Measurements from ENCODE around the gene ASB13. TPM values are rescaled to one million over a fixed set of nuclear protein-coding genes. Genes with fewer than 3 reads are reported as not detected.

ASB13 gene

GRCh38 chr10:5589661-5590511 lies 76.5 kb downstream of the ASB13 start:
- Histone ChIP-seq H2AK5ac (ENCODE audit: low read depth, low read length) (peak overlapping the region; percentile 18), H4K91ac (ENCODE audit: low read depth, low read length, poor library complexity) (no peak overlapping the region), H3K23ac (ENCODE audit: low read depth, low read length, poor library complexity) (no peak overlapping the region), H3K18ac (ENCODE audit: low read length) (peak overlapping the region; percentile 69), H3K4me3 (ENCODE audit: low read length in 2 of 2) (no peak overlapping the region), H3K14ac (ENCODE audit: low read length) (no peak overlapping the region), H3K4me1 (ENCODE audit: control insufficient read depth in 2 of 2, insufficient read depth in 1 of 2, low read depth in 1 of 2, low read length in 2 of 2) (peaks cover 39 to 43% of the 10 kb centered on the region in 2 donors), H3K79me1 (ENCODE audit: low read depth, low read length) (no peaks in the 10 kb centered on the region), H3K4ac (ENCODE audit: low read length) (no peak overlapping the region), H4K8ac (ENCODE audit: low read depth, low read length) (no peak overlapping the region), H3K9me3 (replicated peaks in 1 of 2; ENCODE audit: control insufficient read depth in 2 of 2, insufficient read depth in 1 of 2, low read depth in 1 of 2, low read length in 2 of 2) (no peaks in the 10 kb centered on the region), H2AFZ (ENCODE audit: low read length) (peak overlapping the region; percentile 66), H2BK5ac (ENCODE audit: low read length) (no peak overlapping the region), H3K36me3 (replicated peaks in 1 of 2; ENCODE audit: control insufficient read depth in 2 of 2, insufficient read depth in 2 of 2, low read length in 2 of 2) (no peaks in the 10 kb centered on the region), H3K27ac (replicated peaks; ENCODE audit: low read length) (no peak overlapping the region), H2BK120ac (ENCODE audit: low read depth, low read length) (peak overlapping the region; percentile 51), H2BK15ac (ENCODE audit: low read length) (no peak overlapping the region), H3K27me3 (ENCODE audit: control insufficient read depth in 3 of 3, insufficient read depth in 3 of 3, low read depth in 1 of 3, low read length in 3 of 3) (no peaks in the 10 kb centered on the region), H2BK12ac (ENCODE audit: low read length) (no peak overlapping the region), H3K4me2 (ENCODE audit: insufficient read depth, low read length, poor library complexity, severe bottlenecking) (no peak overlapping the region), H3K9ac (ENCODE audit: low read depth, low read length, poor library complexity) (no peak overlapping the region)
- WGBS, 2 donors (ENCODE audit: extremely low coverage in 2 of 2, insufficient read length in 2 of 2, insufficient replicate concordance in 1 of 2) = no CpG with 5 or more reads among the region's 16 CpGs
- DNase-seq (ENCODE audit: low spot score) = no peak

- H3K79me1 ChIP-seq (ENCODE audit: low read depth, low read length) = no peaks in the 10 kb centered on the region
- H3K18ac ChIP-seq (ENCODE audit: low read length) = peak overlapping the region; percentile 62
- H3K4me2 ChIP-seq (ENCODE audit: insufficient read depth, low read length, poor library complexity, severe bottlenecking) = no peak overlapping the region
- H2BK12ac ChIP-seq (ENCODE audit: low read length) = no peak overlapping the region
- no peaks in the 10 kb centered on the region for H3K27me3 ChIP-seq (ENCODE audit: control insufficient read depth in 3 of 3, insufficient read depth in 3 of 3, low read depth in 1 of 3, low read length in 3 of 3)
- H3K9ac ChIP-seq (ENCODE audit: low read depth, low read length, poor library complexity) = no peak overlapping the region
- no peak overlapping the region for H2AFZ ChIP-seq (ENCODE audit: low read length)
- no peak overlapping the region for H2BK15ac ChIP-seq (ENCODE audit: low read length)
- no peak overlapping the region for H2BK5ac ChIP-seq (ENCODE audit: low read length)
- no peak overlapping the region for H3K4me3 ChIP-seq (ENCODE audit: low read length in 2 of 2)
- H3K27ac ChIP-seq (replicated peaks; ENCODE audit: low read length) = no peak overlapping the region
- peaks cover 33 to 42% of the 10 kb centered on the region in 2 donors for H3K4me1 ChIP-seq (ENCODE audit: control insufficient read depth in 2 of 2, insufficient read depth in 1 of 2, low read depth in 1 of 2, low read length in 2 of 2)
- H4K8ac ChIP-seq (ENCODE audit: low read depth, low read length) = no peak overlapping the region
- no peaks in the 10 kb centered on the region for H3K9me3 ChIP-seq (replicated peaks in 1 of 2; ENCODE audit: control insufficient read depth in 2 of 2, insufficient read depth in 1 of 2, low read depth in 1 of 2, low read length in 2 of 2)
- H3K4ac ChIP-seq (ENCODE audit: low read length) = no peak overlapping the region
- no CpG with 5 or more reads among the region's 14 CpGs for WGBS, 2 donors (ENCODE audit: extremely low coverage in 2 of 2, insufficient read length in 2 of 2, insufficient replicate concordance in 1 of 2)
- no peak overlapping the region for H2BK120ac ChIP-seq (ENCODE audit: low read depth, low read length)
- H2AK5ac ChIP-seq (ENCODE audit: low read depth, low read length) = peak overlapping the region; percentile 34
- H3K36me3 ChIP-seq (replicated peaks in 1 of 2; ENCODE audit: control insufficient read depth in 2 of 2, insufficient read depth in 2 of 2, low read length in 2 of 2) = no peaks in the 10 kb centered on the region
- DNase-seq (ENCODE audit: low spot score) = no peak
- no peak overlapping the region for H3K23ac ChIP-seq (ENCODE audit: low read depth, low read length, poor library complexity)
- no peak overlapping the region for H3K14ac ChIP-seq (ENCODE audit: low read length)
- H4K91ac ChIP-seq (ENCODE audit: low read depth, low read length, poor library complexity) = no peak overlapping the region
Observed at GRCh38 chr10:5589011-5589660, 77.3 kb downstream of the ASB13 start.

Small RNA genes lying within 50 kb of the gene (small RNA-seq; reads per million reads assigned to genes)
- gene AL365356.2 (ENCODE audit: insufficient read depth) (not detected), gene RN7SL445P (ENCODE audit: insufficient read depth) (not detected)
